Measurements from ENCODE around the gene KANSL1.
A peak's percentile ranks its signal among the peaks of the same experiment; 100 is the strongest.
"Not testable (repeated sequence)": the region's sequence is repeated elsewhere in the genome, so short reads cannot be mapped to it uniquely, and the experiment has no call there.

KANSL1 gene

GRCh38 chr17:46193151-46193625, at the start of gene KANSL1:
Gene KANSL1, minus strand, starts transcription at chr17:46193429. Its CDS starts 21,286 bp downstream, at chr17:46172143.
- DNase-seq, result peak; percentile 99

GRCh38 chr17:46231359-46231758, 38.1 kb upstream of the KANSL1 start:
- not testable (repeated sequence) for DNase-seq

GRCh38 chr17:46225274-46225794, 32.1 kb upstream of the KANSL1 start:
- DNase-seq, result peak; percentile 99

- DNase-seq, result peak; percentile 57
Observed at GRCh38 chr17:46224864-46225263, 31.6 kb upstream of the KANSL1 start.

- DNase-seq, result not testable (repeated sequence)
Observed at GRCh38 chr17:46223041-46223440, 29.8 kb upstream of the KANSL1 start.

- DNase-seq, result no peak
Observed at GRCh38 chr17:46216682-46217081, 23.5 kb upstream of the KANSL1 start.

- DNase-seq, result peak; percentile 78
Observed at GRCh38 chr17:46212634-46213435, 19.6 kb upstream of the KANSL1 start.

- no peak for DNase-seq
Observed at GRCh38 chr17:46208997-46209396, 15.8 kb upstream of the KANSL1 start.

GRCh38 chr17:46205975-46206374, 12.7 kb upstream of the KANSL1 start:
- no peak for DNase-seq

- no peak for DNase-seq
Observed at GRCh38 chr17:46202424-46202823, 9.2 kb upstream of the KANSL1 start.

- no peak for DNase-seq
Observed at GRCh38 chr17:46201491-46201890, 8.3 kb upstream of the KANSL1 start.

GRCh38 chr17:46200197-46200596, 7.0 kb upstream of the KANSL1 start:
- no peak for DNase-seq

- DNase-seq, result no peak
Observed at GRCh38 chr17:46199379-46199778, 6.2 kb upstream of the KANSL1 start.

- no peak for DNase-seq
Observed at GRCh38 chr17:46198233-46198632, 5.0 kb upstream of the KANSL1 start.

- DNase-seq, result no peak
Observed at GRCh38 chr17:46197530-46197929, 4.3 kb upstream of the KANSL1 start.

GRCh38 chr17:46195939-46196716, 2.9 kb upstream of the KANSL1 start:
- no peak for DNase-seq

GRCh38 chr17:46195217-46195855, 2.1 kb upstream of the KANSL1 start:
- no peak for DNase-seq

GRCh38 chr17:46194393-46195216, 1.4 kb upstream of the KANSL1 start:
- DNase-seq, result peak; percentile 67

GRCh38 chr17:46193626-46194392, 580 bp upstream of the KANSL1 start:
- DNase-seq, result peak; percentile 98

GRCh38 chr17:46192439-46193150, 634 bp downstream of the KANSL1 start:
- DNase-seq, result peak; percentile 94

GRCh38 chr17:46192189-46192438, 1.1 kb downstream of the KANSL1 start:
- no peak for DNase-seq
